Activated CD4-positive, CD25-positive, alpha-beta regulatory T cell treated with anti-CD3 and anti-CD28 coated beads, Interleukin-2, amount 50 U/mL, for 16 hours (primary cell): ENCODE data around the gene C16orf54.
"Not testable (repeated sequence)": the region's sequence is repeated elsewhere in the genome, so short reads cannot be mapped to it uniquely, and the experiment has no call there.

Experiments
- DNase-seq: peaks from one replicate; pipeline ENCODE4 v3.0.0-alpha.2; 2020; ENCODE audit warnings: low read depth, low spot score

C16orf54 gene

GRCh38 chr16:29708917-29709600 is 36.7 kb downstream of the C16orf54 start:
- DNase-seq, result no peak

- not testable (repeated sequence) for DNase-seq
Observed at GRCh38 chr16:29707160-29707559, 38.6 kb downstream of the C16orf54 start.

GRCh38 chr16:29705030-29705429 is 40.8 kb downstream of the C16orf54 start:
- no peak for DNase-seq

- DNase-seq, result no peak
Observed at GRCh38 chr16:29702269-29702668, 43.5 kb downstream of the C16orf54 start.

- DNase-seq, result no peak
Observed at GRCh38 chr16:29701214-29701555, 44.6 kb downstream of the C16orf54 start.

DNA sequence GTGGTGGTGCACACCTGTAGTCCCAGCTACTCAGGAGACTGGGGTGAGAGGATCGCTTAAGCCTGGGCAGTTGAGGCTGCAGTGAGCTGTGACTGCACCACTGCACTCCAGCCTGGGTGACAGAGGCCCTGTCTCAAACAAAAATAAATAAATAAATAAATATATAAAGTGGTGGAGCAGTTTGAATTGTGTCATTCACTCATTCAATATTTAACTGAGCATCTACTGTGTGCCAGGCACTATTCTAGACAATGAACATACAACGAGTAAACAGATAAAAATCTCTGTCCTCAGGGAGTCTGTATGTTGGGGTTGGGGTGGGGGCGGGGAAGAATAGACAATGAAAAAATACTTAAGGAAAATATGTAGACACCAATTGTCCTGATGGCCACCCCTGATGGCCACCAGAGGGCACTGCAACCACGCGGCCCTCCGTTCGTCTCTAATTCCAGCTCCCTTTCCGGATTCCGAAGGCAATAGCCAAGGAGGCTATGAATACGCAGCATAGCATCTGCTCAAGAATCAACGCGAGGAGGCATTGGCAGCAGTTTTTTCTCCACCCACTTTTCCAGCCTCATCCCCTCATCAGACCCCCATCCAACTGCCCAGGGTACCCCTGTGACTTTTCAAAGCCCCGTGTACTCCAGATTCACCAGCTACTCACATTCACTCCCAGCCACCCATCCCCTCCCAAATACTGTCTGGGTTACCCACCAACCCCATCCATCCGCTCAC is 45.4 kb downstream of the C16orf54 start:
- DNase-seq, result peak; percentile 54

DNA sequence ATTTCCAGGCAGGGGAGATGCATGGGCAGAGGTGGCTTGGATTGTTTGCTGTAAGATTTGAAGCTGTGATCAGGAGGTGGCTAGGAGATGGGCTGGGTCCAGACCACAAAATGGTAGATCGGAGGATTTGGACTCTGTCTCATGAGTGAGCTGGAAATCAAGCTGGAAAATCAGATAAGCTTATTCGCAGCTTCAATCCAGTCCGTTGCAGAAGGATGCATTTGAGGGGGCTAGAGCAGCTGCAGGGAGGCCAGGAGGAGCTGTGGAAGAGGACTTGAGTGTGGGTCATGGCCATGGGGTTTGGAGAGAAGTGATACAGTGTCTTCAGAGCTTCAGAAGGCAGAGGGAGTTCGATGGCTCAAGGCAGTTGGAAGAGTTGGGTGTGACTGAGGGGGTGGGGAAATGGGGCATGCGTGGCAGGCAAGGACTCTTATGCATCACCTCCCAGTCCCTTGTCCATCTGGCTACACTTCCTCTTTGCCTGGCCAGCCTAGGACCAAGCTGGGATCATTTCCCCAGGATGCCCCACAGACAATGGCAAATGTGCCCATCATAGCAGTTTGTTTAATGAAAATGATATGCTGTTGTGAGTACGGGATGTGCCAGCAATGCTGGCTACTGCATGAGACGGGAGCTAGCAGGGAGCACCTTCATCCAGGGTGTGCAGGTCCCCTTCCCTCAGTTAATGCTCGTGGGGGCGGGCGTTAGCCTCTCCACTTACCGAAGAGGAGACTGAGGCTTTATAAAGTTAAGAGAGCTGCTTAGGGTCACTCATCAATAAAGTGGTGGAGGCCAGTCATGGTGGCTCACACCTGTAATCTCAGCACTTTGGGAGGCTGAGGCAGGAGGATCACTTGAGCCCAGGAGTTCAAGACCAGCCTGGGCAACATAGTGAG is 46.2 kb downstream of the C16orf54 start:
- no peak for DNase-seq

DNA sequence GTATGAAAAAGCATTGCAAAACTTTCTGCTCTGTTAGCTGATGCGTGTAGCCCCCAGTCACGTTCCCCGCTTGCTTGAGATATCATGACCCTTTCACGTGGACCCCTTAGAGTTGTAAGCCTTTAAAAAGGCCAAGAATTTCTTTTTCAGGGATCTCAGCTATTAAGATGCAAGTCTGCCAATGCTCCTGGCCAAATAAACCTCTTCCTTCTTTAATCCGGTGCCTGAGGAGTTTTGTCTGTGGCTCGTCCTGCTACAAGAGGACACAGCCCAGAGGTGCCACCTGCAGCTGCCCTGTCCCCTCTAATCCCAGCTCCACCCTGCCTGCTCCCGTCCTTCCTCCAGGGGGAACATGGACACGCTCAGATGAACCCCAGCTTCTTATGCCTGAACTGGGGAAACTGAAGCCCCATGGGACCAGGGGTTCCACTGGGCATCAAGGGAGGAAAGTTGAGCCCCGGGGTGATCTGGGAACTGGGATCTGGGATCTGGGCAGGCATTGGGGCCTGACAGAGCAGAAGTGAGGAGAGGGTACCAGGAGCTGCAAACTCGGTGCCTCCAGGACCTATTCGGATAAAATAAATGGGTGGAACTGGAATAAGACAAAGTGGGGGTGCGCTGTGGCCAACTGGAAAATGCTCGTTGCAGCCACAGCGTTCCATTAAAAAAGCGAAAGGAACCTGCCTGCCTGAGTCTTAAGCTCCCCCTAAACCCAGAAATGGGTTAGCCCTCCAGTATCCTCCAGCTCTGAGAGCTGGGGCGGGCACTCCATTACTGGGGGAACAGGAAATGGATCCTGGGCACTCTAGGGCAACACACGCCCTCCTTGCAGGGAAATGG is 47.1 kb downstream of the C16orf54 start:
- DNase-seq, result no peak

DNA sequence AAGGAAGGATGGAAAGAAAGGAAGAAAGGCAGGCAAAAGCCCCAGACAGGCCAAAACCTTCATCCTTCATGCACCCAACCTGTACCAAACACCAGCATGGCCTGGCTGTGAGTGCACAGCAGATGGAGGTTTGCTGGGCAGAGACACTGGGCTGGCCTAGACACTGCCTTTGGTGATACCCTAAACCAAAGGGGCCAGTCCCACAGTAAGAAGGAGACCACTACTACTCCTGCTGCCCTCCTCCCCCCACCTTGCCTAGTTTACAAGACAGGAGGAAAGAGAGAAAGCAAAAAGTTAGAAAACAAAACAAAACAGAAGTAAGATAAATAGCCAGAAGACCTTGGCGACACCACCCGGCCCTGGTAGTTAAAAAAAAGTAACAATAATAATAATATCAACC is 47.7 kb downstream of the C16orf54 start:
- no peak for DNase-seq

GRCh38 chr16:29697391-29697790 is 48.4 kb downstream of the C16orf54 start:
- no peak for DNase-seq

DNA sequence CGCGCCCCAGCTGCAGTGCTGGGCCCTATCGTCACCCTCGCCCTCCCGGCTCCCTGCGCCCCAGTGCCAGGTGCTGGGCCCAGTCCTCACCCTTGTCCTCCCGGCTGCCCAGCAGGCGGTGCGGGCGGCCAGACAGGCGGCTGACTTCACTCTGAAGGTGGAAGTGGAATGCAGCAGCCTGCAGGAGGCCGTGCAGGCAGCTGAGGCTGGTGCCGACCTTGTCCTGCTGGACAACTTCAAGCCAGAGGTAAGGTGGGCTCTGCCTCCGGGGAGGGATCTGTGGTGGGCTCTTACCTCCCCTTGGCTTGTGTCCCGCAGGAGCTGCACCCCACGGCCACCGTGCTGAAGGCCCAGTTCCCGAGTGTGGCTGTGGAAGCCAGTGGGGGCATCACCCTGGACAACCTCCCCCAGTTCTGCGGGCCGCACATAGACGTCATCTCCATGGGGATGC is 48.9 kb downstream of the C16orf54 start:
- no peak for DNase-seq

DNA sequence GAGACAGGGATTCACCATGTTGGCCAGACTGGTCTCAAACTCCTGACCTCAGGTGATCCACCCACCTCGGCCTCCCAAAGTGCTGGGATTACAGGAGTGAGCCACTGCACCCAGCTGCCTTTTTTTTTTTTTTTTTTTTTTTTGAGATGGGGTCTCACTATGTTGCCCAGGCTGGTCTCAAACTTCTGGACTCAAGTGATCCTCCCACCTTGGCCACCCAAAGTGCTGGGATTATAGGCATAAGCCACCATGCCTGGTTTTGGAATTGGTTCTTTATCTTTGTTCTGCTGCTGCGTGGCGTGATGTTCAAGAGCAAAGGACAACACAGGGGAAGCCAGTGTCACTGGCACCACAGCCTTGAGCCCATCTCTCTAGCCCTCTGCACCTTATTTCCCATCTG is 50.1 kb downstream of the C16orf54 start:
- DNase-seq, result not testable (repeated sequence)

DNA sequence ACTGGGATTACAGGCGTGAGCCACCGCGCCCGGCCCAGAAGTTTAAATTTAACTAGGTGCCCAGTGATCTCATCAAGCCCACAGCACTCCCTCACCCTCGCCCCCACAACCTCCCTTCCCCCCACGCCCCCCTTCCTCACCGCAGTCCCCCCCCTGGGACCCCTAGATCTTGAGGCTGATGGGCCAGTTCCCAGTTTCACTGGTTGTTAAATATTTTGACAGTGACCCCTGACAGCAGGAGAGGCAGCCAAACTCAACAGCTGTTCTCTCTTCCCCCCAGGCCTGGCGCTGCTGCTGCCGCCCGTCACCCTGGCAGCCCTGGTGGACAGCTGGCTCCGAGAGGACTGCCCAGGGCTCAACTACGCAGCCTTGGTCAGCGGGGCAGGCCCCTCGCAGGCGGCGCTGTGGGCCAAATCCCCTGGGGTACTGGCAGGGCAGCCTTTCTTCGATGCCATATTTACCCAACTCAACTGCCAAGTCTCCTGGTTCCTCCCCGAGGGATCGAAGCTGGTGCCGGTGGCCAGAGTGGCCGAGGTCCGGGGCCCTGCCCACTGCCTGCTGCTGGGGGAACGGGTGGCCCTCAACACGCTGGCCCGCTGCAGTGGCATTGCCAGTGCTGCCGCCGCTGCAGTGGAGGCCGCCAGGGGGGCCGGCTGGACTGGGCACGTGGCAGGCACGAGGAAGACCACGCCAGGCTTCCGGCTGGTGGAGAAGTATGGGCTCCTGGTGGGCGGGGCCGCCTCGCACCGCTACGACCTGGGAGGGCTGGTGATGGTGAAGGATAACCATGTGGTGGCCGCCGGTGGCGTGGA is 51.2 kb downstream of the C16orf54 start:
- no peak for DNase-seq

DNA sequence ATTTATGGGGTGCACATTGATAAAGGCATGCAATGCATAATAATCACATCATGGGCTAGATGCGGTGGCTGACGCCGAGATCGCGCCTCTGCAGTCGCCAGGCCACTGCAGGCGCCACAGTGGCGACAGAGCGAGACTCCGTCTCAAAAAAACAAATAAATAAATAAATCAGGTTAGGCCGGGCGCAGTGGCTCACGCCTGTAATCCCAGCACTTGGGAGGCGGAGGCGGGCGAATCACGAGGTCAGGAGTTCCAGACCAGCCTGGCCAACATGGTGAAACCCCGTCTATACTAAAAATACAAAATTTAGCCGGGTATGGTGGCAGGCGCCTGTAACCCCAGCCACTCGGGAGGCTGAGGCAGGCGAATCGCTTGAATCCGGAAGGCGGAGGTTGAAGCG is 53.2 kb downstream of the C16orf54 start:
- DNase-seq, result not testable (repeated sequence)
